SHP77 treated with DMSO at 0.1 percent for 48 hours (cell line): ENCODE measurements around the gene GLIPR1L2.

Source experiments
- DNase-seq: peaks from one replicate; lab custom pipeline; 2025; lab: John Stamatoyannopoulos, UW

GLIPR1L2 gene

GRCh38 chr12:75477137-75477536, 86.2 kb downstream of the GLIPR1L2 start:
- no peak for DNase-seq

- DNase-seq: no peak
These were observed 87.4 kb downstream of the GLIPR1L2 start for GRCh38 chr12:75478116-75478794.

GRCh38 chr12:75479963-75480461, 89.1 kb downstream of the GLIPR1L2 start:
- no peak for DNase-seq

- peak; percentile 44 for DNase-seq
These were observed 89.6 kb downstream of the GLIPR1L2 start, which contains the start of gene GLIPR1 for GRCh38 chr12:75480469-75480949. Gene GLIPR1 (plus strand): TSS chr12:75480755. CDS start chr12:75480881, 126 bp downstream.

GRCh38 chr12:75481013-75481705, 90.3 kb downstream of the GLIPR1L2 start:
- no peak for DNase-seq

- DNase-seq: no peak
These were observed 90.9 kb downstream of the GLIPR1L2 start for GRCh38 chr12:75481774-75482173.
